Transverse colon (tissue), 3 donors: ENCODE results near the gene CADM4.

Experiments
- POLR2A ChIP-seq: fragments of 450-650 bp; IDR thresholded peaks from one replicate; pipeline ENCODE4 v1.6.1; 2016; ENCODE audit warnings: antibody characterized with exemption, mild to moderate bottlenecking, moderate library complexity
- POLR2AphosphoS5 ChIP-seq, 3 donors: sonication (generic); formaldehyde crosslinking; IDR thresholded peaks; one replicate each; pipeline ENCODE4 v1.6.1; 2016; ENCODE audit warnings: antibody characterized with exemption in 3 of 3

DNA sequence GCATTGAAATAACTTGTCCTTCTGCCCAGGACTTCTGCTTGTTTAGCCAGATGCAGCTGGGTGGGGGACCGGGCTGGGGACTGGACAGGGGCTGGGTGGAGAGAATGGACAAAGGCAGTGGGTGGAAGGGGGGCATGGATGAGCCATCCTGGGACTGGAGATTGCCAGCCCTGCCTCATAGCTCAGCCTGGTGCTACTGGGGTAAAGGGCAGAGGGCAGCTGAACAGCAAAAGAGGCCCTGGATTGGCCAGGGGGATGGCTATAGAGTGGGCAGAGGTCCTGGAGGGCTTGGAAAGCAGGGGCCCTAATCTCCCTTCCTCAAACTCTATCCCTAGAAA lies 48.0 kb upstream of the CADM4 start:
- TF ChIP-seq POLR2AphosphoS5 (IDR thresholded peaks at IDR 0.05), result no peak
- no peak for TF ChIP-seq POLR2A
